ENCODE results near the gene UFD1.

- TF ChIP-seq IKZF5 (CRISPR knock-in tag; IDR thresholded peaks at IDR 0.05) (no peak), TAF1 (CRISPR knock-in tag; IDR thresholded peaks at IDR 0.05) (no peak), ZNF766 (CRISPR knock-in tag; IDR thresholded peaks at IDR 0.05; ENCODE audit: borderline replicate concordance) (no peak), SMAD3 (CRISPR knock-in tag; IDR thresholded peaks at IDR 0.05) (no peak), ZBTB7A (CRISPR knock-in tag; IDR thresholded peaks at IDR 0.05) (no peak), IRF2 (CRISPR knock-in tag; IDR thresholded peaks at IDR 0.05) (no peak), PHF8 (CRISPR knock-in tag; IDR thresholded peaks at IDR 0.05) (no peak), TFE3 (CRISPR knock-in tag; IDR thresholded peaks at IDR 0.05) (no peak), NR2C2 (CRISPR knock-in tag; IDR thresholded peaks at IDR 0.05; ENCODE audit: borderline replicate concordance) (no peak), ADNP (CRISPR knock-in tag; IDR thresholded peaks at IDR 0.05) (no peak), MAFF (IDR thresholded peaks at IDR 0.05; ENCODE audit: low read depth, low read length) (no peak), PRDM4 (CRISPR knock-in tag; IDR thresholded peaks at IDR 0.05; ENCODE audit: borderline replicate concordance) (no peak)
Measured at GRCh38 chr22:19499236-19499879, 20.4 kb upstream of the UFD1 start.

All from HepG2 (cell line).